ENCODE measurements around the gene THEM4.

THEM4 gene

GRCh38 chr1:151942882-151943281, 33.6 kb upstream of the THEM4 start:
- Mint-ChIP-seq H3K4me3 (no peak overlapping the region), H3K36me3 (ENCODE audit: low read depth) (peaks cover 3% of the 10 kb centered on the region), H3K4me1 (ENCODE audit: low read depth) (peaks cover 30% of the 10 kb centered on the region), H3K27me3 (ENCODE audit: low read depth) (no peaks in the 10 kb centered on the region), H3K9me3 (no peaks in the 10 kb centered on the region), H3K27ac (peak overlapping the region; percentile 0)

GRCh38 chr1:151940541-151940940, 31.2 kb upstream of the THEM4 start:
- Mint-ChIP-seq H3K4me1 (ENCODE audit: low read depth) (peaks cover 15% of the 10 kb centered on the region), H3K27me3 (ENCODE audit: low read depth) (peaks cover 10% of the 10 kb centered on the region), H3K36me3 (ENCODE audit: low read depth) (no peaks in the 10 kb centered on the region), H3K4me3 (no peak overlapping the region), H3K27ac (no peak overlapping the region), H3K9me3 (no peaks in the 10 kb centered on the region)

- no peaks in the 10 kb centered on the region for H3K36me3 Mint-ChIP-seq (ENCODE audit: low read depth)
- no peak overlapping the region for H3K27ac Mint-ChIP-seq
- H3K4me3 Mint-ChIP-seq, result no peak overlapping the region
- H3K27me3 Mint-ChIP-seq (ENCODE audit: low read depth), result peaks cover 18% of the 10 kb centered on the region
- H3K9me3 Mint-ChIP-seq, result no peaks in the 10 kb centered on the region
- peaks cover 8% of the 10 kb centered on the region for H3K4me1 Mint-ChIP-seq (ENCODE audit: low read depth)
Measured at GRCh38 chr1:151939779-151940178, 30.5 kb upstream of the THEM4 start.

GRCh38 chr1:151939141-151939540, 29.8 kb upstream of the THEM4 start:
- no peak overlapping the region for H3K4me3 Mint-ChIP-seq
- peaks cover 4% of the 10 kb centered on the region for H3K4me1 Mint-ChIP-seq (ENCODE audit: low read depth)
- H3K9me3 Mint-ChIP-seq, result no peaks in the 10 kb centered on the region
- H3K36me3 Mint-ChIP-seq (ENCODE audit: low read depth), result no peaks in the 10 kb centered on the region
- peaks cover 19% of the 10 kb centered on the region for H3K27me3 Mint-ChIP-seq (ENCODE audit: low read depth)
- H3K27ac Mint-ChIP-seq, result no peak overlapping the region

- peaks cover 19% of the 10 kb centered on the region for H3K27me3 Mint-ChIP-seq (ENCODE audit: low read depth)
- H3K27ac Mint-ChIP-seq, result no peak overlapping the region
- no peaks in the 10 kb centered on the region for H3K36me3 Mint-ChIP-seq (ENCODE audit: low read depth)
- H3K4me1 Mint-ChIP-seq (ENCODE audit: low read depth), result peaks cover 5% of the 10 kb centered on the region
- H3K4me3 Mint-ChIP-seq, result no peak overlapping the region
- H3K9me3 Mint-ChIP-seq, result no peaks in the 10 kb centered on the region
Measured at GRCh38 chr1:151936653-151937052, 27.3 kb upstream of the THEM4 start.

GRCh38 chr1:151935894-151936602, 26.7 kb upstream of the THEM4 start:
- Mint-ChIP-seq H3K4me3 (no peak overlapping the region), H3K4me1 (ENCODE audit: low read depth) (peaks cover 2% of the 10 kb centered on the region), H3K27me3 (ENCODE audit: low read depth) (peaks cover 19% of the 10 kb centered on the region), H3K9me3 (no peaks in the 10 kb centered on the region), H3K36me3 (ENCODE audit: low read depth) (no peaks in the 10 kb centered on the region), H3K27ac (no peak overlapping the region)

- H3K27me3 Mint-ChIP-seq (ENCODE audit: low read depth), result peaks cover 19% of the 10 kb centered on the region
- no peaks in the 10 kb centered on the region for H3K36me3 Mint-ChIP-seq (ENCODE audit: low read depth)
- H3K4me1 Mint-ChIP-seq (ENCODE audit: low read depth), result peaks cover 2% of the 10 kb centered on the region
- H3K27ac Mint-ChIP-seq, result no peak overlapping the region
- no peaks in the 10 kb centered on the region for H3K9me3 Mint-ChIP-seq
- no peak overlapping the region for H3K4me3 Mint-ChIP-seq
Measured at GRCh38 chr1:151935154-151935553, 25.8 kb upstream of the THEM4 start.

- Mint-ChIP-seq H3K27me3 (ENCODE audit: low read depth) (peaks cover 19% of the 10 kb centered on the region), H3K27ac (no peak overlapping the region), H3K4me3 (no peak overlapping the region), H3K36me3 (ENCODE audit: low read depth) (no peaks in the 10 kb centered on the region), H3K4me1 (ENCODE audit: low read depth) (peaks cover 2% of the 10 kb centered on the region), H3K9me3 (no peaks in the 10 kb centered on the region)
Measured at GRCh38 chr1:151934048-151934493, 24.8 kb upstream of the THEM4 start.

GRCh38 chr1:151924691-151925587, 15.6 kb upstream of the THEM4 start:
- H3K27me3 Mint-ChIP-seq (ENCODE audit: low read depth), result no peaks in the 10 kb centered on the region
- no peaks in the 10 kb centered on the region for H3K9me3 Mint-ChIP-seq

GRCh38 chr1:151923422-151923821, 14.1 kb upstream of the THEM4 start:
- Mint-ChIP-seq H3K27me3 (ENCODE audit: low read depth) (peaks cover 2% of the 10 kb centered on the region), H3K36me3 (ENCODE audit: low read depth) (no peaks in the 10 kb centered on the region), H3K27ac (no peak overlapping the region), H3K4me3 (no peak overlapping the region), H3K4me1 (ENCODE audit: low read depth) (peaks cover 25% of the 10 kb centered on the region), H3K9me3 (no peaks in the 10 kb centered on the region)

More at GRCh38 chr1:151924691-151925587, 15.6 kb upstream of the THEM4 start:
- H3K36me3 Mint-ChIP-seq (ENCODE audit: low read depth), result no peaks in the 10 kb centered on the region
- H3K4me3 Mint-ChIP-seq, result peak overlapping the region; percentile 13
- peak overlapping the region; percentile 85 for H3K27ac Mint-ChIP-seq
- H3K4me1 Mint-ChIP-seq (ENCODE audit: low read depth), result peaks cover 24% of the 10 kb centered on the region

- Mint-ChIP-seq H3K4me3 (no peak overlapping the region), H3K9me3 (no peaks in the 10 kb centered on the region), H3K27ac (no peak overlapping the region), H3K36me3 (ENCODE audit: low read depth) (no peaks in the 10 kb centered on the region), H3K27me3 (ENCODE audit: low read depth) (peaks cover 15% of the 10 kb centered on the region), H3K4me1 (ENCODE audit: low read depth) (peaks cover 18% of the 10 kb centered on the region)
Measured at GRCh38 chr1:151920149-151920548, 10.8 kb upstream of the THEM4 start.

- no peak overlapping the region for H3K4me3 Mint-ChIP-seq
- peaks cover 11% of the 10 kb centered on the region for H3K4me1 Mint-ChIP-seq (ENCODE audit: low read depth)
- H3K36me3 Mint-ChIP-seq (ENCODE audit: low read depth), result no peaks in the 10 kb centered on the region
- H3K9me3 Mint-ChIP-seq, result no peaks in the 10 kb centered on the region
- no peak overlapping the region for H3K27ac Mint-ChIP-seq
- peaks cover 15% of the 10 kb centered on the region for H3K27me3 Mint-ChIP-seq (ENCODE audit: low read depth)
Measured at GRCh38 chr1:151918819-151919610, 9.7 kb upstream of the THEM4 start.

- H3K27ac Mint-ChIP-seq, result no peak overlapping the region
- H3K9me3 Mint-ChIP-seq, result no peaks in the 10 kb centered on the region
- H3K4me3 Mint-ChIP-seq, result no peak overlapping the region
- peaks cover 8% of the 10 kb centered on the region for H3K4me1 Mint-ChIP-seq (ENCODE audit: low read depth)
- H3K27me3 Mint-ChIP-seq (ENCODE audit: low read depth), result peaks cover 15% of the 10 kb centered on the region
- no peaks in the 10 kb centered on the region for H3K36me3 Mint-ChIP-seq (ENCODE audit: low read depth)
Measured at GRCh38 chr1:151918156-151918555, 8.8 kb upstream of the THEM4 start.

- H3K4me1 Mint-ChIP-seq (ENCODE audit: low read depth), result peaks cover 7% of the 10 kb centered on the region
- H3K27me3 Mint-ChIP-seq (ENCODE audit: low read depth), result peaks cover 15% of the 10 kb centered on the region
- no peak overlapping the region for H3K27ac Mint-ChIP-seq
- no peaks in the 10 kb centered on the region for H3K36me3 Mint-ChIP-seq (ENCODE audit: low read depth)
- H3K4me3 Mint-ChIP-seq, result no peak overlapping the region
- no peaks in the 10 kb centered on the region for H3K9me3 Mint-ChIP-seq
Measured at GRCh38 chr1:151916726-151917370, 7.5 kb upstream of the THEM4 start.

All from T-helper 1 cell treated with Interleukin-12 subunit alpha and Interleukin-12 subunit beta and Interleukin-4 antibody, amounts not matched to agents 30 μg/mL and 1 μg/mL, for 36 hours (primary cell).